K562 (cell line): ENCODE results near the gene FXYD4. TPM values are rescaled to one million over a fixed set of nuclear protein-coding genes. Genes with fewer than 3 reads are reported as not detected.

Source experiments
- ARHGAP35 ChIP-seq: fragments of 450-650 bp; IDR thresholded peaks from 2 replicates; pipeline ENCODE4 v1.6.1; 2018; ENCODE audit not compliant: partially characterized antibody
- ARID2 ChIP-seq: fragments of 450-650 bp; IDR thresholded peaks from 2 replicates; pipeline ENCODE4 v1.6.1; 2017; ENCODE audit warnings: antibody characterized with exemption, mild to moderate bottlenecking
- BHLHE40 ChIP-seq: IDR thresholded peaks from 2 replicates; pipeline ENCODE4 v1.6.1; 2011; ENCODE audit warnings: low read length, improper control_type of control experiment
- CAMTA2 ChIP-seq: fragments of 250-450 bp; sonication (Bioruptor Pico); conservative IDR thresholded peaks from 2 replicates; pipeline ENCODE4 v1.5.1; 2022
- CREBBP ChIP-seq: IDR thresholded peaks from one replicate; pipeline ENCODE4 v1.6.1; 2012; ENCODE audit warnings: low read depth, mild to moderate bottlenecking, control low read depth, inconsistent platforms, low read length
- ELF1 ChIP-seq: fragments of 200-800 bp; sonication (Bioruptor generic); IDR thresholded peaks from 2 replicates; pipeline ENCODE4 v1.6.1; 2016; ENCODE audit warnings: missing genetic modification characterization, missing compliant biosample characterization
- EZH2 ChIP-seq: IDR thresholded peaks from 2 replicates; pipeline ENCODE4 v1.6.1; 2012; ENCODE audit warnings: low read depth, mild to moderate bottlenecking, inconsistent platforms, low read length, borderline replicate concordance
- GABPA ChIP-seq: fragments of 200-800 bp; sonication (Bioruptor generic); conservative IDR thresholded peaks from 2 replicates; pipeline ENCODE4 v1.6.1; 2016; ENCODE audit warnings: low read depth, missing genetic modification characterization, missing compliant biosample characterization
- HMBOX1 ChIP-seq: sonication (generic); IDR thresholded peaks from 2 replicates; pipeline ENCODE4 v1.6.1; 2016
- ILK ChIP-seq: fragments of 450-650 bp; IDR thresholded peaks from 2 replicates; pipeline ENCODE4 v1.6.1; 2016; ENCODE audit warnings: missing genetic modification characterization, low read depth, mild to moderate bottlenecking, missing compliant biosample characterization, moderate library complexity, borderline replicate concordance
- IRF1 ChIP-seq: sonication (generic); formaldehyde crosslinking; IDR thresholded peaks from 2 replicates; pipeline ENCODE4 v1.8.0; 2022; ENCODE audit warnings: missing genetic modification reagents, mild to moderate bottlenecking, borderline replicate concordance
- JUND ChIP-seq, 2 experiments: IDR thresholded peaks; 2 replicates in 1 of 2; 3 replicates in 1 of 2; pipeline ENCODE4 v1.6.1; 2011; ENCODE audit warnings: borderline replicate concordance in 2 of 2, low read depth in 2 of 2, low read length in 2 of 2, improper control_type of control experiment in 1 of 2, missing biosample characterization in 1 of 2, missing genetic modification characterization in 1 of 2, missing genetic modification reagents in 1 of 2
- MLLT1 ChIP-seq, 2 experiments: fragments of 450-650 bp; IDR thresholded peaks; 2 replicates each; pipeline ENCODE4 v1.6.1; 2016
- NCOA4 ChIP-seq: fragments of 450-650 bp; IDR thresholded peaks from 2 replicates; pipeline ENCODE4 v1.6.1; 2018; ENCODE audit warnings: mild to moderate bottlenecking; ENCODE audit not compliant: partially characterized antibody
- PTTG1 ChIP-seq: fragments of 450-650 bp; IDR thresholded peaks from 2 replicates; pipeline ENCODE4 v1.6.1; 2016; ENCODE audit warnings: low read depth, mild to moderate bottlenecking, missing genetic modification characterization, missing compliant biosample characterization
- RBM25 ChIP-seq: fragments of 200-400 bp; formaldehyde crosslinking; IDR thresholded peaks from 2 replicates; pipeline ENCODE4 v1.6.1; 2018; ENCODE audit warnings: low read length, low read depth, moderate library complexity; ENCODE audit not compliant: severe bottlenecking
- SAFB ChIP-seq: fragments of 200-400 bp; formaldehyde crosslinking; IDR thresholded peaks from 2 replicates; pipeline ENCODE4 v1.6.1; 2017; ENCODE audit warnings: low read depth, low read length, borderline replicate concordance
- SNRNP70 ChIP-seq: fragments of 200-400 bp; formaldehyde crosslinking; optimal IDR thresholded peaks from 2 replicates; pipeline ENCODE3; 2017; ENCODE audit warnings: low read depth, low read length
- polyA plus RNA-seq, 8 experiments: library from polyadenylated mRNA; depleted of rRNA in 4 of 8; stranded (reverse) in 5 of 8; unstranded in 3 of 8; fragments of >200 nt; fragmentation: Nextera tagmentation in 2 of 8; fragmentation: Illumina TruSeq in 1 of 8; extraction: Ambion mirVana in 2 of 8; extraction: Trizol in 1 of 8; gene quantifications; 2 replicates each; pipeline versions ENCODE4 v1.2.1 to v1.2.3, GENCODE V29; 2011 to 2014; ENCODE audit warnings: inconsistent platforms in 1 of 8, missing spikeins in 1 of 8
- total RNA-seq, 7 experiments: library from RNA; depleted of rRNA in 6 of 7; stranded (reverse); fragments of >200 nt in 6 of 7; fragmentation: Illumina TruSeq in 2 of 7; extraction: Trizol in 2 of 7; gene quantifications; 2 replicates each; pipeline versions ENCODE4 v1.2.1 to v1.2.3, GENCODE V29; 2011 to 2021; ENCODE audit warnings: low replicate concordance in 1 of 7
- TF ChIP-seq, protein P1 (sequence below): fragments of 200-800 bp; sonication (Bioruptor generic); IDR thresholded peaks from 2 replicates; pipeline ENCODE4 v1.6.1; 2017; ENCODE audit warnings: missing genetic modification characterization, missing compliant biosample characterization

Gene FXYD4
- total and polyA plus RNA-seq, 9 of the 15 experiments (the other 6 are each of a cell fraction or from before 2014, with no cell fraction given), result not detected

DNA sequence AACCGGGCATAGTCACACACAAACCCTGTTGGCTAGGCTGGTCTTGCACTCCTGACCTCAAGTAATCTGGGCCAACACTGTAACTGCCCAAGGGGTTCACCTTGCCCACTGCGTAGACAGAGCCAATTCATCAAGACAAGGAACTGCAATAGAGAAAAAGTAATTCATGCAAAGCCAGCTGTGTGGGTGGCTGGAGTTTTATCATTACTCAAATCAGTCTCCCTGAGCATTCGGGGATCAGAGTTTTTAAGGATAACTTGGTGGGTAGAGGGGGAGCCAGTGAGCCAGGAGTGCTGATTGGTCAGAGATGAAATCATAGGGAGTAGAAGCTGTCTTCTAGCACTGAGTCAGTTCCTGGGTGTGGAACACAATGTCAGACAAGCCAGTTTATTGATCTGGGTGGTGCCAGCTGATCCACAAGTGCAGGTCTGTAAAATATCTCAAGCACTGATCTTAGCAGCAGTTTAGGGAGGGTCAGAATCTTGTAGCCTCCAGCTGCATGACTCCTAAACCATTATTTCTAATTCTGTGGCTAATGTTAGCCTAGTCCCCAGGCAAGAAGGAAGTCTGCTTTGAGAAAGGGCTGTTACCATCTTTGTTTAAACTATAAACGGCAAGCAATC is 15.6 kb upstream of the FXYD4 start (continued):
- TF ChIP-seq MLLT1 (IDR thresholded peaks at IDR 0.05), result no peak
- no peak for TF ChIP-seq GABPA (tag)
- TF ChIP-seq JUND (IDR thresholded peaks at IDR 0.05; ENCODE audit: borderline replicate concordance, low read depth, low read length), result peak; percentile 75
- no peak; the same call in 2 of the 3 replicates for TF ChIP-seq JUND (tag; IDR thresholded peaks at IDR 0.05; ENCODE audit: borderline replicate concordance, low read depth, low read length)
- TF ChIP-seq CAMTA2 (CRISPR knock-in tag), result no peak
- TF ChIP-seq RBM25, result peak; percentile 22
- no peak for TF ChIP-seq ELF1 (tag)
- TF ChIP-seq, protein P1, sequence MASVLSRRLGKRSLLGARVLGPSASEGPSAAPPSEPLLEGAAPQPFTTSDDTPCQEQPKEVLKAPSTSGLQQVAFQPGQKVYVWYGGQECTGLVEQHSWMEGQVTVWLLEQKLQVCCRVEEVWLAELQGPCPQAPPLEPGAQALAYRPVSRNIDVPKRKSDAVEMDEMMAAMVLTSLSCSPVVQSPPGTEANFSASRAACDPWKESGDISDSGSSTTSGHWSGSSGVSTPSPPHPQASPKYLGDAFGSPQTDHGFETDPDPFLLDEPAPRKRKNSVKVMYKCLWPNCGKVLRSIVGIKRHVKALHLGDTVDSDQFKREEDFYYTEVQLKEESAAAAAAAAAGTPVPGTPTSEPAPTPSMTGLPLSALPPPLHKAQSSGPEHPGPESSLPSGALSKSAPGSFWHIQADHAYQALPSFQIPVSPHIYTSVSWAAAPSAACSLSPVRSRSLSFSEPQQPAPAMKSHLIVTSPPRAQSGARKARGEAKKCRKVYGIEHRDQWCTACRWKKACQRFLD (CRISPR knock-in tag), result peak; percentile 56; the same call in 1 of the 2 replicates
- TF ChIP-seq CREBBP, result no peak
- TF ChIP-seq NCOA4, result no peak
- TF ChIP-seq ILK (tag), result no peak
- no peak for TF ChIP-seq PTTG1
- no peak for TF ChIP-seq ARID2
- no peak for TF ChIP-seq EZH2
- no peak for TF ChIP-seq SNRNP70
- TF ChIP-seq HMBOX1, result peak; percentile 75
- no peak for TF ChIP-seq BHLHE40
- no peak for TF ChIP-seq SAFB
- no peak for TF ChIP-seq IRF1 (CRISPR knock-in tag)
- TF ChIP-seq ARHGAP35, result no peak
